Transverse colon (tissue), 4 donors: ENCODE results near the gene NEXN. TPM values are rescaled to one million over a fixed set of nuclear protein-coding genes. Genes with fewer than 3 reads are reported as not detected.

ENCODE experiments used
- DNase-seq: peaks from one replicate; pipeline ENCODE4 v3.0.0-alpha.2; 2019
- H3K27ac ChIP-seq, 4 donors: fragments of 200-600 bp; sonication (generic); 2 replicates each; pipeline ENCODE4 v1.5.1; 2016 to 2018; ENCODE audit warnings: inconsistent platforms in 4 of 4
- H3K27me3 ChIP-seq: fragments of 200-600 bp; sonication (generic); 2 replicates; pipeline ENCODE4 v1.5.1; 2017; ENCODE audit warnings: inconsistent platforms
- H3K36me3 ChIP-seq, 4 donors: fragments of 200-600 bp; sonication (generic); 2 replicates each; pipeline ENCODE4 v1.5.1; 2017 to 2019; ENCODE audit warnings: inconsistent platforms in 4 of 4
- H3K4me1 ChIP-seq, 4 donors: fragments of 200-600 bp; sonication (generic); 2 replicates each; pipeline ENCODE4 v1.5.1; 2017 to 2020; ENCODE audit warnings: inconsistent platforms in 4 of 4
- H3K4me3 ChIP-seq, 4 donors: fragments of 200-600 bp; sonication (generic); 1 replicate in 1 of 4; 2 replicates in 3 of 4; pipeline versions ENCODE4 v1.5.1 to v1.6.1; 2017 to 2019; ENCODE audit warnings: inconsistent platforms in 4 of 4
- H3K9me3 ChIP-seq, 2 donors: fragments of 200-600 bp; sonication (generic); 2 replicates each; pipeline ENCODE4 v1.5.1; 2017 to 2019; ENCODE audit warnings: inconsistent platforms in 2 of 2
- CTCF ChIP-seq, 5 experiments: fragments of 200-600 bp in 3 of 5; fragments of 450-650 bp in 2 of 5; sonication (generic) in 3 of 5; IDR thresholded peaks; 1 replicate in 2 of 5; 2 replicates in 3 of 5; pipeline ENCODE4 v1.5.1; 2016 to 2017; ENCODE audit warnings: antibody characterized with exemption in 5 of 5, inconsistent platforms in 3 of 5, mild to moderate bottlenecking in 2 of 5, moderate library complexity in 1 of 5
- EP300 ChIP-seq: sonication (generic); formaldehyde crosslinking; IDR thresholded peaks from one replicate; pipeline ENCODE4 v1.6.1; 2017; ENCODE audit warnings: antibody characterized with exemption, low read depth
- POLR2A ChIP-seq: fragments of 450-650 bp; IDR thresholded peaks from one replicate; pipeline ENCODE4 v1.6.1; 2016; ENCODE audit warnings: antibody characterized with exemption, mild to moderate bottlenecking, moderate library complexity
- POLR2AphosphoS5 ChIP-seq, 3 donors: sonication (generic); formaldehyde crosslinking; IDR thresholded peaks; one replicate each; pipeline ENCODE4 v1.6.1; 2016; ENCODE audit warnings: antibody characterized with exemption in 3 of 3
- WGBS, 2 donors: methylation state at CpG; one replicate each; pipeline ENCODE4 v1.1.5; 2018; ENCODE audit warnings: low coverage in 1 of 2; 5-methylcytosine and 5-hydroxymethylcytosine counted together
- in situ Hi-C, 4 donors: fragments of 200-750 bp; cut with MboI; loops; one replicate each; pipeline versions ENCODE4 v1.15.0 to v1.15.1; 2017; ENCODE audit warnings: low sequenced_read_pairs in 3 of 4, low pct_ligation_motif_present in 1 of 4, low pct_unique_long_range_greater_than_20kb in 1 of 4
- intact Hi-C: fragments of 100-400 bp; cut with DNase I; formaldehyde crosslinking; loops from one replicate; pipeline ENCODE4 v1.15.1; 2023; ENCODE audit warnings: low total_unique reads
- total RNA-seq, 4 donors: library from RNA; depleted of rRNA; stranded (reverse); fragments of >200 nt; gene quantifications; one replicate each; pipeline ENCODE4 v1.1.0, GENCODE V29; 2016

The NEXN gene
- total RNA-seq, 4 donors from 2014 or later = 9.7 to 32.2 (median 17.0) TPM

- H3K27me3 ChIP-seq = no peaks in the 10 kb centered on the region
- peaks cover 0 to 12% (median 4%) of the 10 kb centered on the region in 4 donors for H3K36me3 ChIP-seq
- H3K4me3 ChIP-seq = no peak overlapping the region
- H3K9me3 ChIP-seq = no peaks in the 10 kb centered on the region
- TF ChIP-seq POLR2AphosphoS5 (IDR thresholded peaks at IDR 0.05) (no peak), EP300 (no peak), CTCF (IDR thresholded peaks at IDR 0.05) (no peak), POLR2A (no peak)
- in situ Hi-C loops = no loop called here
- no peak overlapping the region for H3K27ac ChIP-seq
- no peak for DNase-seq
- WGBS, 2 donors = 84 to 85% methylated on average over 4 of the region's 4 CpGs
- H3K4me1 ChIP-seq = no peaks in the 10 kb centered on the region
- intact Hi-C loops = no loop called here
Measured at GRCh38 chr1:77866296-77866695, 22.1 kb upstream of the NEXN start.

GRCh38 chr1:77872645-77873044 lies 15.8 kb upstream of the NEXN start:
- Histone ChIP-seq H3K4me3 (no peak overlapping the region), H3K36me3 (peaks cover 0 to 8% (median 3%) of the 10 kb centered on the region in 4 donors), H3K4me1 (no peaks in the 10 kb centered on the region), H3K27me3 (no peaks in the 10 kb centered on the region), H3K9me3 (no peaks in the 10 kb centered on the region), H3K27ac (no peak overlapping the region)
- intact Hi-C loops (no loop called here), in situ Hi-C loops (no loop called here)
- WGBS, 2 donors = 96 to 100% methylated on average over 1 of the region's 1 CpG
- DNase-seq = no peak
- no peak for TF ChIP-seq CTCF (IDR thresholded peaks at IDR 0.05)
- TF ChIP-seq POLR2AphosphoS5 (IDR thresholded peaks at IDR 0.05) = no peak
- no peak for TF ChIP-seq EP300
- no peak for TF ChIP-seq POLR2A

GRCh38 chr1:77873461-77873860 lies 15.0 kb upstream of the NEXN start:
- Histone ChIP-seq H3K4me1 (no peaks in the 10 kb centered on the region), H3K4me3 (no peak overlapping the region), H3K9me3 (no peaks in the 10 kb centered on the region), H3K27ac (no peak overlapping the region), H3K27me3 (no peaks in the 10 kb centered on the region), H3K36me3 (peaks cover 0 to 8% (median 0%) of the 10 kb centered on the region in 4 donors)
- no peak for TF ChIP-seq POLR2AphosphoS5 (IDR thresholded peaks at IDR 0.05)
- no peak for TF ChIP-seq CTCF (IDR thresholded peaks at IDR 0.05)
- no peak for TF ChIP-seq EP300
- TF ChIP-seq POLR2A = no peak
- WGBS, 2 donors = 42 to 93% methylated on average over 1 of the region's 1 CpG
- in situ Hi-C loops = no loop called here
- no peak for DNase-seq
- intact Hi-C loops = no loop called here

GRCh38 chr1:77874804-77875445 lies 13.5 kb upstream of the NEXN start:
- no peaks in the 10 kb centered on the region for H3K9me3 ChIP-seq

More at GRCh38 chr1:77874804-77875445, 13.5 kb upstream of the NEXN start:
- in situ Hi-C loops = no loop called here
- H3K27ac ChIP-seq = no peak overlapping the region
- H3K4me3 ChIP-seq = no peak overlapping the region
- H3K27me3 ChIP-seq = no peaks in the 10 kb centered on the region
- no peak for DNase-seq
- no peaks in the 10 kb centered on the region for H3K4me1 ChIP-seq
- H3K36me3 ChIP-seq = peaks cover 0 to 8% (median 0%) of the 10 kb centered on the region in 4 donors
- intact Hi-C loops = no loop called here
- 91 to 94% methylated on average over 1 to 4 of the region's 4 CpGs for WGBS, 2 donors
- TF ChIP-seq CTCF (IDR thresholded peaks at IDR 0.05) (no peak), POLR2A (no peak), POLR2AphosphoS5 (IDR thresholded peaks at IDR 0.05) (no peak)
